Keratinocyte (primary cell): ENCODE measurements around the gene C8G. TPM values are rescaled to one million over a fixed set of nuclear protein-coding genes. Genes with fewer than 3 reads are reported as not detected.

Source experiments
- DNase-seq: peaks from one replicate; pipeline ENCODE4 v3.0.0-alpha.2; 2011; ENCODE audit warnings: low read depth, missing footprints, low spot score
- FAIRE-seq: peaks from 2 replicates; lab custom pipeline; 2011; peaks lifted over from hg19 to GRCh38; lab: Jason Lieb, UNC
- H2AFZ ChIP-seq: 2 replicates; pipeline ENCODE4 v1.6.0; 2012; ENCODE audit warnings: low read length, control low read depth, inconsistent platforms; ENCODE audit not compliant: control insufficient read depth
- H3K27ac ChIP-seq: 2 replicates; pipeline ENCODE4 v1.5.1; 2011; ENCODE audit warnings: low read length; ENCODE audit not compliant: control insufficient read depth, insufficient read depth
- H3K27me3 ChIP-seq: 3 replicates; pipeline ENCODE4 v1.6.0; 2011; ENCODE audit warnings: low read length; ENCODE audit not compliant: control insufficient read depth, insufficient read depth; ENCODE audit errors: extremely low read depth
- H3K36me3 ChIP-seq, 2 experiments: 2 replicates in 1 of 2; 3 replicates in 1 of 2; pipeline ENCODE4 v1.5.1; 2011; ENCODE audit warnings: low read length in 2 of 2, mild to moderate bottlenecking in 1 of 2; ENCODE audit not compliant: control insufficient read depth in 2 of 2, insufficient read depth in 2 of 2; ENCODE audit errors: extremely low read depth in 1 of 2
- H3K4me1 ChIP-seq: 3 replicates; pipeline ENCODE4 v1.5.1; 2011; ENCODE audit warnings: low read length; ENCODE audit not compliant: control insufficient read depth, insufficient read depth; ENCODE audit errors: extremely low read depth
- H3K4me2 ChIP-seq: 3 replicates; pipeline ENCODE4 v1.6.0; 2011; ENCODE audit warnings: low read depth, low read length; ENCODE audit not compliant: control insufficient read depth, insufficient read depth; ENCODE audit errors: extremely low read depth
- H3K4me3 ChIP-seq, 3 experiments: fragments of 200-600 bp in 1 of 3; sonication (generic) in 1 of 3; 2 replicates in 2 of 3; 3 replicates in 1 of 3; pipeline ENCODE4 v1.5.1; 2011 to 2016; ENCODE audit warnings: low read length in 3 of 3, mild to moderate bottlenecking in 3 of 3, control low read depth in 2 of 3, inconsistent platforms in 1 of 3, low read depth in 1 of 3, mixed read lengths in 1 of 3, mixed run types in 1 of 3, moderate library complexity in 1 of 3; ENCODE audit not compliant: control insufficient read depth in 2 of 3, insufficient read depth in 2 of 3; ENCODE audit errors: extremely low read depth in 1 of 3
- H3K79me2 ChIP-seq: 2 replicates; pipeline ENCODE4 v1.6.0; 2012; ENCODE audit warnings: low read length; ENCODE audit not compliant: control insufficient read depth, insufficient read depth
- H3K9ac ChIP-seq: 3 replicates; pipeline ENCODE4 v1.6.0; 2011; ENCODE audit warnings: low read length; ENCODE audit not compliant: control insufficient read depth, insufficient read depth; ENCODE audit errors: extremely low read depth
- H3K9me1 ChIP-seq: 3 replicates; pipeline ENCODE4 v1.6.0; 2011; ENCODE audit warnings: low read length; ENCODE audit not compliant: control insufficient read depth, insufficient read depth; ENCODE audit errors: extremely low read depth
- H3K9me3 ChIP-seq: 2 replicates; pipeline ENCODE4 v1.5.1; 2012; ENCODE audit warnings: low read depth, low read length; ENCODE audit not compliant: control insufficient read depth
- H4K20me1 ChIP-seq: 3 replicates; pipeline ENCODE4 v1.6.0; 2011; ENCODE audit warnings: low read length; ENCODE audit not compliant: control insufficient read depth, insufficient read depth; ENCODE audit errors: extremely low read depth
- EZH2 ChIP-seq: IDR thresholded peaks from one replicate; pipeline ENCODE4 v1.6.1; 2012; ENCODE audit warnings: inconsistent platforms, mild to moderate bottlenecking, low read length, moderate library complexity
- dilution Hi-C: fragments of 300-500 bp; cut with MboI; formaldehyde crosslinking; loops from one replicate; pipeline ENCODE4 v1.7.0; 2020; ENCODE audit warnings: low sequenced_read_pairs; ENCODE audit not compliant: extremely low pct_ligation_motif_present
- polyA plus RNA-seq, 5 experiments: library from polyadenylated mRNA; depleted of rRNA in 3 of 5; stranded (reverse) in 3 of 5; stranded (forward) in 1 of 5; unstranded in 1 of 5; fragments of >200 nt; gene quantifications; 1 replicate in 1 of 5; 2 replicates in 3 of 5; 3 replicates in 1 of 5; pipeline versions ENCODE4 v1.2.1 to v1.2.3, GENCODE V29; 2011 to 2012; ENCODE audit warnings: missing spikeins in 2 of 5, low read depth in 1 of 5, low replicate concordance in 1 of 5
- TF ChIP-seq, protein P1 (sequence below), 3 experiments: IDR thresholded peaks in 1 of 3; conservative IDR thresholded peaks in 1 of 3; optimal IDR thresholded peaks in 1 of 3; 2 replicates in 2 of 3; 3 replicates in 1 of 3; pipeline versions ENCODE3 to v1.5.1; 2011; ENCODE audit warnings: low read length in 3 of 3, mild to moderate bottlenecking in 3 of 3, moderate library complexity in 2 of 3, control low read depth in 1 of 3, inconsistent platforms in 1 of 3; ENCODE audit not compliant: insufficient read depth in 2 of 3; ENCODE audit errors: extremely low read depth in 1 of 3

C8G gene
- polyA plus RNA-seq, 1 donor (not counting 4 experiments of a cell fraction or from before 2014, with no cell fraction given) = 0.24 TPM

DNA sequence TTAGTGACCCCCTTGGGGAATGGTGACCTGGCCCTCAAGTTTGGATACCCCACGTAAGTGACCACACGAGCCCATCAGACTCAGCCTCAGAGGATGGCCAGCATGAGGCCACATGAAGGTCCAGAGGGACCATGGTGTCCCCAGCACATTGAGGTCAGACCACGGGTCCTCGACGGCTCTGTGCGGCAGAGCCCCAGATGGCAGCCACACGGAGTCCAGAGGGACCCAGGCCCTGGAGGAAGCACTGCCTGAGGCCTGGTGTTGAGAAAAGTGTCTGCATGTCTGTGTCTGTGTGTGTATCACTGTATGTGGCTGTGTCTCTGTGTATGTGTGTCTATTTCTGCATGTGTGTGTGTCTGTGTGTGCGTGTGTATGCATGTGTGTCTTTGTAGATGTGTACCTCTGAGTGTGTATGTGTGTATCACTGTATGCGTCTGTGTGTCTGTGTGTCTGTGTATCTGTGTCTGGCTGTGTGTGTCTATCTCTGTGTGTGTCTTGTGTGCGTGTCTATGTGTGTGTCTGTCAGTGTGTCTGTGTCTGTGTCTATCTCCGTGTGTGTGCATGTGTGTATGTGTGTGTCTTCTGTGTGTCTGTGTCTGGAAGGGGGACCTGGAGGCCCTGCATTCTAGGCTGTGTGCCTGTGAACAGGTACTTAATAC, 38.7 kb downstream of the C8G start:
- no peaks in the 10 kb centered on the region for H4K20me1 ChIP-seq
- no peak for FAIRE-seq
- H3K27me3 ChIP-seq = peaks cover 27% of the 10 kb centered on the region
- no peaks in the 10 kb centered on the region for H3K79me2 ChIP-seq
- no peak overlapping the region for H3K9ac ChIP-seq
- TF ChIP-seq EZH2 = no peak
- TF ChIP-seq, protein P1, sequence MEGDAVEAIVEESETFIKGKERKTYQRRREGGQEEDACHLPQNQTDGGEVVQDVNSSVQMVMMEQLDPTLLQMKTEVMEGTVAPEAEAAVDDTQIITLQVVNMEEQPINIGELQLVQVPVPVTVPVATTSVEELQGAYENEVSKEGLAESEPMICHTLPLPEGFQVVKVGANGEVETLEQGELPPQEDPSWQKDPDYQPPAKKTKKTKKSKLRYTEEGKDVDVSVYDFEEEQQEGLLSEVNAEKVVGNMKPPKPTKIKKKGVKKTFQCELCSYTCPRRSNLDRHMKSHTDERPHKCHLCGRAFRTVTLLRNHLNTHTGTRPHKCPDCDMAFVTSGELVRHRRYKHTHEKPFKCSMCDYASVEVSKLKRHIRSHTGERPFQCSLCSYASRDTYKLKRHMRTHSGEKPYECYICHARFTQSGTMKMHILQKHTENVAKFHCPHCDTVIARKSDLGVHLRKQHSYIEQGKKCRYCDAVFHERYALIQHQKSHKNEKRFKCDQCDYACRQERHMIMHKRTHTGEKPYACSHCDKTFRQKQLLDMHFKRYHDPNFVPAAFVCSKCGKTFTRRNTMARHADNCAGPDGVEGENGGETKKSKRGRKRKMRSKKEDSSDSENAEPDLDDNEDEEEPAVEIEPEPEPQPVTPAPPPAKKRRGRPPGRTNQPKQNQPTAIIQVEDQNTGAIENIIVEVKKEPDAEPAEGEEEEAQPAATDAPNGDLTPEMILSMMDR (optimal IDR thresholded peaks at IDR 0.05 in 1 of 3, IDR thresholded peaks at IDR 0.05 in 1 of 3, conservative IDR thresholded peaks at IDR 0.05 in 1 of 3; ENCODE audit: extremely low read depth in 1 of 3, insufficient read depth in 2 of 3, low read length in 3 of 3) = no peak
- H2AFZ ChIP-seq = no peak overlapping the region
- H3K36me3 ChIP-seq = no peaks in the 10 kb centered on the region
- no peaks in the 10 kb centered on the region for H3K4me1 ChIP-seq
- H3K4me2 ChIP-seq = no peak overlapping the region
- no peak overlapping the region for H3K4me3 ChIP-seq
- H3K27ac ChIP-seq = no peak overlapping the region
- DNase-seq = no peak
- dilution Hi-C loops = no loop called here
- no peaks in the 10 kb centered on the region for H3K9me3 ChIP-seq
- H3K9me1 ChIP-seq = no peaks in the 10 kb centered on the region

DNA sequence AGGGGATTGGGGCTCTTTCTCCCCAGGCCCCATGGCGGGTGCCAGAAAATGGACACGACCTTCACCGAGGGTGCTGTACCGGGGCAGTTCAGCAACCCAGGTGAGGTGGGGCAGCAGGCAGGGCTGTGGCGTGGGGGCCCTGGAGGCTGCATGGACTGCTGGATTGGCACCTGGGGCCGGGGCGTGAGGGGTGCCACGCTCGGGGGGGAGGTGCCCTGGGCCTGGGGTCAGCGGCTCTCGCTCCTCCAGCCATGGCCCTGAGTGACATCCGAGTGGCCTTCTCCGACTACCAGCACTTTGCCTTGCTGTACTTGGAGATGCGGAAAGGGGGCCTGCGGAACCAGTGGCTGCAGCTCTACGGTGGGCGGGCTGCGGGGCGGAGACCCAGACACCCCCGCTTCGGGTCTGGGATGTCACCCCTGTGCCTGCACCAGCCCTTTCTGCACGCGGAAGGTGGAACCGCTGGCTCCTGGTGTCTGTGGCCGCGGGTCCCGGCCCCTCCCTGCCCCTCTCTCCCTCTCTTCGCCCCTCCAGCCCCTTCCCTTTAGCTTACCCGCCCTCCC, 39.5 kb downstream of the C8G start:
- dilution Hi-C loops = no loop called here
- FAIRE-seq = no peak

More for the DNA sequence above, 39.5 kb downstream of the C8G start:
- no peaks in the 10 kb centered on the region for H3K36me3 ChIP-seq
- no peak for DNase-seq
- H4K20me1 ChIP-seq = no peaks in the 10 kb centered on the region
- no peak overlapping the region for H2AFZ ChIP-seq
- H3K9me1 ChIP-seq = no peaks in the 10 kb centered on the region
- H3K4me3 ChIP-seq = no peak overlapping the region
- H3K9ac ChIP-seq = no peak overlapping the region
- H3K27ac ChIP-seq = no peak overlapping the region
- no peak overlapping the region for H3K4me2 ChIP-seq
- peaks cover 27% of the 10 kb centered on the region for H3K27me3 ChIP-seq
- no peaks in the 10 kb centered on the region for H3K9me3 ChIP-seq
- TF ChIP-seq, protein P1 (optimal IDR thresholded peaks at IDR 0.05 in 1 of 3, IDR thresholded peaks at IDR 0.05 in 1 of 3, conservative IDR thresholded peaks at IDR 0.05 in 1 of 3; ENCODE audit: extremely low read depth in 1 of 3, insufficient read depth in 2 of 3, low read length in 3 of 3) = no peak
- H3K4me1 ChIP-seq = no peaks in the 10 kb centered on the region
- H3K79me2 ChIP-seq = no peaks in the 10 kb centered on the region
